ENCODE data around the gene APCDD1. TPM values are rescaled to one million over a fixed set of nuclear protein-coding genes. Genes with fewer than 3 reads are reported as not detected.

The APCDD1 gene
- 100 to 1,000 TPM in 1 of 4 donors, 10 to 100 TPM in 3; 34.7 to 196 (median 41.3) TPM for total RNA-seq

- Histone ChIP-seq H3K4me1 (peaks cover 0 to 43% (median 4%) of the 10 kb centered on the region in 3 donors), H3K36me3 (no peaks in the 10 kb centered on the region), H3K9me3 (no peaks in the 10 kb centered on the region), H3K27me3 (peaks cover 28% of the 10 kb centered on the region), H3K27ac (peak within 1 kb of the TSS; percentile 14 to 90 (median 83)), H3K4me3 (peak within 1 kb of the TSS; percentile 55 to 75)
- 17% methylated on average over 17 of the region's 64 CpGs; no CpG with 5 or more reads in 1 of the 2 donors for WGBS, 2 donors (ENCODE audit: low coverage in 1 of 2)
- TF ChIP-seq EP300 (IDR thresholded peaks at IDR 0.05): no peak
- peak; percentile 54 for TF ChIP-seq POLR2AphosphoS5 (IDR thresholded peaks at IDR 0.05)
- TF ChIP-seq, protein P1, sequence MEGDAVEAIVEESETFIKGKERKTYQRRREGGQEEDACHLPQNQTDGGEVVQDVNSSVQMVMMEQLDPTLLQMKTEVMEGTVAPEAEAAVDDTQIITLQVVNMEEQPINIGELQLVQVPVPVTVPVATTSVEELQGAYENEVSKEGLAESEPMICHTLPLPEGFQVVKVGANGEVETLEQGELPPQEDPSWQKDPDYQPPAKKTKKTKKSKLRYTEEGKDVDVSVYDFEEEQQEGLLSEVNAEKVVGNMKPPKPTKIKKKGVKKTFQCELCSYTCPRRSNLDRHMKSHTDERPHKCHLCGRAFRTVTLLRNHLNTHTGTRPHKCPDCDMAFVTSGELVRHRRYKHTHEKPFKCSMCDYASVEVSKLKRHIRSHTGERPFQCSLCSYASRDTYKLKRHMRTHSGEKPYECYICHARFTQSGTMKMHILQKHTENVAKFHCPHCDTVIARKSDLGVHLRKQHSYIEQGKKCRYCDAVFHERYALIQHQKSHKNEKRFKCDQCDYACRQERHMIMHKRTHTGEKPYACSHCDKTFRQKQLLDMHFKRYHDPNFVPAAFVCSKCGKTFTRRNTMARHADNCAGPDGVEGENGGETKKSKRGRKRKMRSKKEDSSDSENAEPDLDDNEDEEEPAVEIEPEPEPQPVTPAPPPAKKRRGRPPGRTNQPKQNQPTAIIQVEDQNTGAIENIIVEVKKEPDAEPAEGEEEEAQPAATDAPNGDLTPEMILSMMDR (IDR thresholded peaks at IDR 0.05): peak in 2 of 4 experiments; percentile 20 to 43
- TF ChIP-seq POLR2A (IDR thresholded peaks at IDR 0.05): peak; percentile 53 to 69
- peak; percentile 89 for ATAC-seq
These were observed at the start of gene APCDD1 for GRCh38 chr18:10453806-10454680. APCDD1 (plus strand) TSS chr18:10454635; CDS start chr18:10454982, 347 bp downstream.

DNA sequence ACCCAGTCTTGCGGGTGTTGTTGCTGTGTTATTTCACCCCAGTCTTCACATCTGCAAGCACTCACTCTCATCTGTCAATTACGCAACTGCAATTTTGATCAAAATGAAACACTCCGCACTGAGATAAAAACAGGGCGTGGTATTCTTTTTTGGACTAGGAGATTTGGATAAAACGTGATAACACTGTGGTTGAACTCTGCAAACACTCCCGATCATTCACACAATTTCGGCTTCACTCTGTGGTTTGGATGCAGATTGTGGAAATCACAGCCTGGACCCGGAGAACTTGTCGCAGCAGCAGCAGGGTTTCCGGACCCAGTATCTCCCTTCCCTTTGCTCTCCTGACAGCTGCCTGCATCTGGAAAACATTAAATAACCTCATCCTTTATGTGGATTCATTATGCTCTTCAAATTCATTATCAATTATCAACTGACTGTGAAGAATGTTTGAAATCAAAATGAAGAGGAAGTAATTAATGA is 49.4 kb upstream of the APCDD1 start:
- WGBS, 2 donors (ENCODE audit: low coverage in 1 of 2): 69 to 71% methylated on average over 10 of the region's 10 CpGs
- H3K27me3 ChIP-seq: peaks cover 3% of the 10 kb centered on the region
- no peaks in the 10 kb centered on the region for H3K9me3 ChIP-seq
- H3K4me3 ChIP-seq: no peak overlapping the region
- TF ChIP-seq EP300 (IDR thresholded peaks at IDR 0.05) (no peak), POLR2AphosphoS5 (IDR thresholded peaks at IDR 0.05) (peak; percentile 36)
- peak overlapping the region in 1 of 4 donors; percentile 57 for H3K27ac ChIP-seq
- H3K4me1 ChIP-seq: peaks cover 0 to 23% (median 0%) of the 10 kb centered on the region in 3 donors
- no peaks in the 10 kb centered on the region for H3K36me3 ChIP-seq
- peak; percentile 39 for ATAC-seq

- Histone ChIP-seq H3K27me3 (peaks cover 3% of the 10 kb centered on the region), H3K27ac (no peak overlapping the region), H3K4me3 (no peak overlapping the region), H3K4me1 (peaks cover 0 to 21% (median 0%) of the 10 kb centered on the region in 3 donors), H3K36me3 (no peaks in the 10 kb centered on the region), H3K9me3 (no peaks in the 10 kb centered on the region)
- no peak for ATAC-seq
- no peak for TF ChIP-seq POLR2A (IDR thresholded peaks at IDR 0.05)
- TF ChIP-seq POLR2AphosphoS5 (IDR thresholded peaks at IDR 0.05): no peak
- 81 to 86% methylated on average over 2 to 4 of the region's 16 CpGs for WGBS, 2 donors (ENCODE audit: low coverage in 1 of 2)
These were observed 48.4 kb upstream of the APCDD1 start for GRCh38 chr18:10405816-10406663.

DNA sequence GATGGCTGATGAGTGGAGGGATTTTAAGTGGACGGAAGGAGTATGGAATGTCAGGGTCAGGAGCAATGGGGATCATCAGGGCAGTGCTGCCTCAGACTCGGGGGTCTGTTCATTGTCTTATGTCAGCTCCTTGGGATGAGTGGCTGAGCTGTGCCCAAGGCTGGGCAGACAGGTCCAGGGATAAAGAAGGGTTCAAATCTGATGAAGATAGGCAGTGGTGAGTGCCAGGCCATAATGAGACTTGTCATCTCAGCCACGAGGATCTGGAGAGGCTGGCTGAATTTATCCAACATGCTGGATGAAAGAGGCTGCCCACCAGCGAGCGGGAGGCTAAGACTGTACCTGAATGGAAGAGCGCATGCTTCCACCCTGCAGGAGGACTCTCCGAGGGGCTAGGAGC is 46.3 kb upstream of the APCDD1 start:
- Histone ChIP-seq H3K27me3 (peaks cover 3% of the 10 kb centered on the region), H3K4me3 (no peak overlapping the region), H3K4me1 (peaks cover 0 to 12% (median 0%) of the 10 kb centered on the region in 3 donors), H3K36me3 (no peaks in the 10 kb centered on the region), H3K9me3 (no peaks in the 10 kb centered on the region), H3K27ac (no peak overlapping the region)
- no peak for ATAC-seq
- TF ChIP-seq, protein P1 (IDR thresholded peaks at IDR 0.05): no peak
- TF ChIP-seq POLR2AphosphoS5 (IDR thresholded peaks at IDR 0.05) (no peak), EP300 (IDR thresholded peaks at IDR 0.05) (no peak), POLR2A (IDR thresholded peaks at IDR 0.05) (no peak)
- 77 to 81% methylated on average over 5 to 7 of the region's 7 CpGs for WGBS, 2 donors (ENCODE audit: low coverage in 1 of 2)

GRCh38 chr18:10409041-10409440 is 45.4 kb upstream of the APCDD1 start:
- H3K36me3 ChIP-seq: no peaks in the 10 kb centered on the region
- no peak overlapping the region for H3K4me3 ChIP-seq
- peaks cover 0 to 4% (median 0%) of the 10 kb centered on the region in 3 donors for H3K4me1 ChIP-seq
- TF ChIP-seq POLR2A (IDR thresholded peaks at IDR 0.05) (no peak), POLR2AphosphoS5 (IDR thresholded peaks at IDR 0.05) (no peak), EP300 (IDR thresholded peaks at IDR 0.05) (no peak)
- TF ChIP-seq, protein P1 (IDR thresholded peaks at IDR 0.05): no peak
- H3K9me3 ChIP-seq: no peaks in the 10 kb centered on the region
- no peak overlapping the region for H3K27ac ChIP-seq
- peaks cover 3% of the 10 kb centered on the region for H3K27me3 ChIP-seq
- ATAC-seq: no peak

Measured in gastroesophageal sphincter (tissue), 4 donors.